Vagina (tissue), 2 donors: ENCODE data around the gene ETS1.

Source experiments
- CTCF ChIP-seq, 3 experiments: fragments of 450-650 bp in 2 of 3; fragments of 200-600 bp in 1 of 3; sonication (generic) in 1 of 3; IDR thresholded peaks; one replicate each; pipeline ENCODE4 v1.5.1; 2017 to 2019; ENCODE audit warnings: antibody characterized with exemption in 3 of 3, mild to moderate bottlenecking in 2 of 3, moderate library complexity in 2 of 3
- POLR2A ChIP-seq, 2 donors: fragments of 450-650 bp; IDR thresholded peaks; one replicate each; pipeline ENCODE4 v1.6.1; 2017; ENCODE audit warnings: antibody characterized with exemption in 2 of 2, mild to moderate bottlenecking in 2 of 2, moderate library complexity in 2 of 2
- POLR2AphosphoS5 ChIP-seq, 2 donors: sonication (generic); formaldehyde crosslinking; IDR thresholded peaks; one replicate each; pipeline ENCODE4 v1.9.0; 2017; ENCODE audit warnings: antibody characterized with exemption in 2 of 2, mild to moderate bottlenecking in 2 of 2, low read depth in 1 of 2; ENCODE audit not compliant: insufficient read depth in 1 of 2

DNA sequence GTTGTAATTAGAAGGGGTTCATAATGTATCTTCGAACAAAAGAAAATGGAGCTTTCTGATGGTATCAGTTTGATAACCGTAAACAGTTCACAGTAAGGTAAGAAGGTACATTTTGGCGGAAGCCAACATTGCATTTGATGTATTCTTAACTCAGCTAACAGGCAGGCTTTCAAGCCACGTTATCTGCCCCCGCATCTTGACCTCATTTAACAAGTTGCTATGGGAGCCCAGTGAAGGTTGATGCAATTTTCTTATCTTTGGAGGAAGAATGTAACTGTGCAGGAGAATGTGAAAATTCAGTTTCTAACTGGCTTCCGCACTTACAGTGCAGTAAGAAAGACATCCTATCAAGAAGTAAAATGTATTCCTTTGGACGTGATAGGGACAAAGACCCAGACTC is 110.6 kb downstream of the ETS1 start:
- no peak for TF ChIP-seq CTCF (IDR thresholded peaks at IDR 0.05)
- no peak for TF ChIP-seq POLR2AphosphoS5 (IDR thresholded peaks at IDR 0.05; ENCODE audit: insufficient read depth in 1 of 2, low read depth in 1 of 2)
- no peak for TF ChIP-seq POLR2A (IDR thresholded peaks at IDR 0.05)
